Measurements from ENCODE around the gene ZNF710. TPM values are rescaled to one million over a fixed set of nuclear protein-coding genes. Genes with fewer than 3 reads are reported as not detected.

Gene ZNF710
- total and polyA plus RNA-seq, 9 of the 15 experiments (the other 6 are each of a cell fraction or from before 2014, with no cell fraction given) = 0.56 to 14.2 (median 5.2) TPM

- in situ Hi-C loops (cut with MboI) = no loop called here
- H3K9ac ChIP-seq (ENCODE audit: insufficient read depth in 1 of 2, low read depth in 2 of 2, low read length in 2 of 2) = peak overlapping the region; percentile 55 to 90; a peak in 3 of 4 replicates
- H4K20me1 ChIP-seq (replicated peaks; ENCODE audit: control insufficient read depth, insufficient read depth, low read length) = no peaks in the 10 kb centered on the region; the same call in 1 of the 2 replicates
- peak overlapping the region; percentile 67 for H3K4me3 ChIP-seq
- POLR2A ChIA-PET = interaction anchor here (0.7 to 1.1 kb wide), 3 partner anchors 13 to 105 kb away, joined by 3 to 4 read pairs (median 4); no protein-coding TSS in a partner anchor
- peak; percentile 66 to 91 (median 86) for DNase-seq (ENCODE audit: extremely low read depth in 1 of 4, low spot score in 3 of 4)
- BruUV-seq (replicated peaks) = no TSS peak
- peak overlapping the region; percentile 70 for H3K27ac ChIP-seq (ENCODE audit: extremely low read depth, low read depth, low read length)
- no peak for FAIRE-seq
- peaks cover 11 to 34% of the 10 kb centered on the region in 2 experiments for H3K4me1 ChIP-seq (replicated peaks in 1 of 2; ENCODE audit: control insufficient read depth in 2 of 2, insufficient read depth in 2 of 2, low read length in 2 of 2)
- CTCF ChIA-PET (ENCODE audit: low intra/inter-chr PET ratio) = no interaction called here
- H3K36me3 ChIP-seq (ENCODE audit: control insufficient read depth, insufficient read depth, low read length) = no peaks in the 10 kb centered on the region
- 0% methylated on average over 21 of the region's 89 CpGs for WGBS (ENCODE audit: insufficient coverage, low coverage, missing lambda C conversion rate)
- H2AFZ ChIP-seq (ENCODE audit: low read depth, low read length) = peak overlapping the region; percentile 80
- H3K9me3 ChIP-seq (replicated peaks; ENCODE audit: control insufficient read depth, insufficient read depth, low read depth, low read length) = no peaks in the 10 kb centered on the region
- intact Hi-C loops (cut with micrococcal nuclease) = no loop called here
- ATAC-seq = peak; percentile 75
- H3K9me1 ChIP-seq (ENCODE audit: control insufficient read depth, insufficient read depth, low read length) = no peaks in the 10 kb centered on the region
- H3K4me2 ChIP-seq (ENCODE audit: insufficient read depth, low read length) = peak overlapping the region; percentile 77; the same call in 1 of the 2 replicates
- peaks cover 17% of the 10 kb centered on the region for H3K79me2 ChIP-seq (ENCODE audit: control insufficient read depth, insufficient read depth, low read length)
- no peaks in the 10 kb centered on the region for H3K27me3 ChIP-seq (ENCODE audit: control insufficient read depth in 2 of 2, insufficient read depth in 2 of 2, low read length in 2 of 2)
- peak; percentile 26; the same call in 1 of the 2 replicates for TF ChIP-seq CREB1 (IDR thresholded peaks at IDR 0.05)
- TF ChIP-seq CREB1 (CRISPR knock-in tag; IDR thresholded peaks at IDR 0.05) = no peak
- TF ChIP-seq PHF8 (IDR thresholded peaks at IDR 0.05; ENCODE audit: borderline replicate concordance, low read length) = peak; percentile 32; the same call in 1 of the 2 replicates
- TF ChIP-seq, protein P1, sequence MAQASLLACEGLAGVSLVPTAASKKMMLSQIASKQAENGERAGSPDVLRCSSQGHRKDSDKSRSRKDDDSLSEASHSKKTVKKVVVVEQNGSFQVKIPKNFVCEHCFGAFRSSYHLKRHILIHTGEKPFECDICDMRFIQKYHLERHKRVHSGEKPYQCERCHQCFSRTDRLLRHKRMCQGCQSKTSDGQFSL (CRISPR knock-in tag; IDR thresholded peaks at IDR 0.05) = peak; percentile 77
- TF ChIP-seq, protein P1 (tag; IDR thresholded peaks at IDR 0.05) = peak in 1 of 2 experiments; percentile 87; a peak in 2 of 4 replicates
- TF ChIP-seq CXXC5 (CRISPR knock-in tag; IDR thresholded peaks at IDR 0.05) = peak; percentile 75
- TF ChIP-seq GTF2A2 (tag; IDR thresholded peaks at IDR 0.05) = no peak
- no peak for TF ChIP-seq SREBF1 (IDR thresholded peaks at IDR 0.05; ENCODE audit: borderline replicate concordance, low read depth, low read length)
- no peak for TF ChIP-seq TAL1 (IDR thresholded peaks at IDR 0.05)
- TF ChIP-seq PCBP1 (IDR thresholded peaks at IDR 0.05; ENCODE audit: low read depth, low read length, poor library complexity, severe bottlenecking) = peak; percentile 99
- 0 out of 2 replicates have a peak, but pooled peaks have one; percentile 26 for TF ChIP-seq ZNF24 (IDR thresholded peaks at IDR 0.05)
- TF ChIP-seq RB1 (IDR thresholded peaks at IDR 0.05; ENCODE audit: low read depth) = peak; percentile 71
- TF ChIP-seq ZFX (CRISPR knock-in tag; IDR thresholded peaks at IDR 0.05) = peak; percentile 68
- TF ChIP-seq TARDBP (IDR thresholded peaks at IDR 0.05) = peak; percentile 43; the same call in 1 of the 2 replicates
- TF ChIP-seq, protein P2, sequence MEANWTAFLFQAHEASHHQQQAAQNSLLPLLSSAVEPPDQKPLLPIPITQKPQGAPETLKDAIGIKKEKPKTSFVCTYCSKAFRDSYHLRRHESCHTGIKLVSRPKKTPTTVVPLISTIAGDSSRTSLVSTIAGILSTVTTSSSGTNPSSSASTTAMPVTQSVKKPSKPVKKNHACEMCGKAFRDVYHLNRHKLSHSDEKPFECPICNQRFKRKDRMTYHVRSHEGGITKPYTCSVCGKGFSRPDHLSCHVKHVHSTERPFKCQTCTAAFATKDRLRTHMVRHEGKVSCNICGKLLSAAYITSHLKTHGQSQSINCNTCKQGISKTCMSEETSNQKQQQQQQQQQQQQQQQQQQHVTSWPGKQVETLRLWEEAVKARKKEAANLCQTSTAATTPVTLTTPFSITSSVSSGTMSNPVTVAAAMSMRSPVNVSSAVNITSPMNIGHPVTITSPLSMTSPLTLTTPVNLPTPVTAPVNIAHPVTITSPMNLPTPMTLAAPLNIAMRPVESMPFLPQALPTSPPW (CRISPR knock-in tag; IDR thresholded peaks at IDR 0.05) = peak; percentile 88
- no peak for TF ChIP-seq RBM14 (IDR thresholded peaks at IDR 0.05; ENCODE audit: borderline replicate concordance, insufficient read depth, low read depth, low read length)
- TF ChIP-seq HNRNPK (IDR thresholded peaks at IDR 0.05; ENCODE audit: low read depth, low read length, poor library complexity, severe bottlenecking) = peak; percentile 91
- peak; percentile 12; the same call in 1 of the 2 replicates for TF ChIP-seq CTBP1 (IDR thresholded peaks at IDR 0.05; ENCODE audit: borderline replicate concordance)
- 0 out of 2 replicates have a peak, but pooled peaks have one; percentile 4 for TF ChIP-seq CREM (IDR thresholded peaks at IDR 0.05; ENCODE audit: low read depth)
- peak; percentile 76 for TF ChIP-seq POLR2G (IDR thresholded peaks at IDR 0.05; ENCODE audit: low read depth, low read length)
- TF ChIP-seq L3MBTL2 (IDR thresholded peaks at IDR 0.05) = peak; percentile 75
- TF ChIP-seq HNRNPL (IDR thresholded peaks at IDR 0.05; ENCODE audit: low read depth, low read length) = no peak
Observed at GRCh38 chr15:90001683-90002427, 731 bp downstream of the ZNF710 start.

All from K562 (cell line).